B cell (primary cell): Measurements from ENCODE around the gene MCRIP2. TPM values are rescaled to one million over a fixed set of nuclear protein-coding genes. Genes with fewer than 3 reads are reported as not detected.
A peak's percentile ranks its signal among the peaks of the same experiment; 100 is the strongest.

Experiments
- ATAC-seq: fragments of 200-7000 bp; cut with Tn5 transposase; one replicate; pipeline ENCODE4 v1.10.0; 2021; ENCODE audit warnings: low read depth, mild to moderate bottlenecking, moderate number of reproducible peaks, moderate library complexity
- CTCF ChIA-PET: fragments of 350-600 bp; sonication (Branson Sonifier 250); formaldehyde crosslinking; loops from one replicate; lab custom pipeline; 2021; ENCODE audit warnings: antibody characterized with exemption, inconsistent platforms; lab: Charles Lee
- POLR2A ChIA-PET: fragments of 350-600 bp; sonication (Branson Sonifier 250); formaldehyde crosslinking; loops from one replicate; lab custom pipeline; 2021; ENCODE audit warnings: antibody characterized with exemption; lab: Charles Lee
- DNase-seq: peaks from one replicate; pipeline ENCODE4 v3.0.0; 2013
- H2AFZ ChIP-seq: 2 replicates; pipeline ENCODE4 v1.6.1; 2012; ENCODE audit warnings: mild to moderate bottlenecking, low read depth, low read length; ENCODE audit not compliant: insufficient read depth, poor library complexity, severe bottlenecking
- H3K27ac ChIP-seq, 2 donors: 1 replicate in 1 of 2; 2 replicates in 1 of 2; pipeline ENCODE4 v1.5.1; 2012 to 2013; ENCODE audit warnings: low read length in 2 of 2, mild to moderate bottlenecking in 2 of 2, moderate library complexity in 1 of 2
- H3K27me3 ChIP-seq, 4 experiments: fragments of 200-600 bp in 1 of 4; sonication (generic) in 1 of 4; replicated peaks in 1 of 4; 1 replicate in 2 of 4; 2 replicates in 2 of 4; pipeline versions ENCODE4 v1.6.1 to v1.7.0; 2013 to 2016; ENCODE audit warnings: low read length in 3 of 4, mild to moderate bottlenecking in 2 of 4, mixed read lengths in 1 of 4, moderate library complexity in 1 of 4; ENCODE audit not compliant: insufficient read depth in 4 of 4, control insufficient read depth in 3 of 4; ENCODE audit errors: control extremely low read depth in 1 of 4
- H3K36me3 ChIP-seq, 2 experiments: replicated peaks in 1 of 2; 1 replicate in 1 of 2; 2 replicates in 1 of 2; pipeline versions ENCODE4 v1.6.1 to v1.7.1; 2013; ENCODE audit warnings: low read length in 1 of 2; ENCODE audit not compliant: insufficient read depth in 2 of 2, control insufficient read depth in 1 of 2; ENCODE audit errors: control extremely low read depth in 1 of 2, extremely low read depth in 1 of 2
- H3K4me1 ChIP-seq, 2 donors: fragments of 200-600 bp in 1 of 2; sonication (generic) in 1 of 2; 1 replicate in 1 of 2; 2 replicates in 1 of 2; pipeline versions ENCODE4 v1.5.1 to v1.6.1; 2013 to 2017; ENCODE audit warnings: low read length in 2 of 2; ENCODE audit not compliant: control insufficient read depth in 2 of 2, insufficient read depth in 2 of 2
- H3K4me2 ChIP-seq: replicated peaks from 2 replicates; pipeline ENCODE3; 2012; ENCODE audit warnings: mild to moderate bottlenecking, low read depth, low read length; ENCODE audit not compliant: poor library complexity, severe bottlenecking
- H3K4me3 ChIP-seq, 5 experiments: fragments of 200-600 bp in 1 of 5; sonication (generic) in 1 of 5; 1 replicate in 3 of 5; 2 replicates in 2 of 5; pipeline versions ENCODE4 v1.5.1 to v1.7.0; 2011 to 2016; ENCODE audit warnings: low read length in 4 of 5, mild to moderate bottlenecking in 4 of 5, low read depth in 2 of 5, control low read depth in 1 of 5, moderate library complexity in 1 of 5; ENCODE audit not compliant: insufficient read depth in 1 of 5; ENCODE audit errors: control extremely low read depth in 1 of 5, extremely low read depth in 1 of 5
- H3K79me2 ChIP-seq: fragments of 200-600 bp; sonication (generic); one replicate; pipeline ENCODE4 v1.6.0; 2016; ENCODE audit warnings: low read length; ENCODE audit not compliant: control insufficient read depth, insufficient read depth
- H3K9ac ChIP-seq: fragments of 200-600 bp; sonication (generic); 2 replicates; pipeline ENCODE4 v1.6.1; 2017; ENCODE audit warnings: mild to moderate bottlenecking, low read length, moderate library complexity
- H3K9me3 ChIP-seq, 3 donors: one replicate each; pipeline versions ENCODE4 v1.6.1 to v1.7.1; 2013; ENCODE audit warnings: low read length in 2 of 3; ENCODE audit not compliant: control insufficient read depth in 2 of 3, insufficient read depth in 1 of 3; ENCODE audit errors: control extremely low read depth in 1 of 3
- H4K20me1 ChIP-seq: 2 replicates; pipeline ENCODE4 v1.6.0; 2012; ENCODE audit warnings: mild to moderate bottlenecking, low read length; ENCODE audit not compliant: insufficient read depth, control insufficient read depth, poor library complexity, severe bottlenecking
- H3K27ac Mint-ChIP-seq: one replicate; pipeline ENCODE4 v1.8.0; 2021; ENCODE audit warnings: mixed read lengths
- H3K27me3 Mint-ChIP-seq: one replicate; pipeline ENCODE4 v1.8.0; 2021; ENCODE audit warnings: mixed read lengths
- H3K4me1 Mint-ChIP-seq: one replicate; pipeline ENCODE4 v1.8.0; 2021; ENCODE audit warnings: mixed read lengths
- H3K4me3 Mint-ChIP-seq: one replicate; pipeline ENCODE4 v1.8.0; 2021; ENCODE audit warnings: mixed read lengths
- H3K9me3 Mint-ChIP-seq: one replicate; pipeline ENCODE4 v1.8.0; 2022; ENCODE audit warnings: mixed read lengths; ENCODE audit not compliant: insufficient read depth
- CTCF ChIP-seq: fragments of 200-600 bp; IDR thresholded peaks from one replicate; pipeline ENCODE4 v1.8.0; 2022; ENCODE audit warnings: antibody characterized with exemption, mild to moderate bottlenecking
- EZH2 ChIP-seq: IDR thresholded peaks from 2 replicates; pipeline ENCODE4 v1.6.1; 2012; ENCODE audit warnings: borderline replicate concordance, low read depth, mild to moderate bottlenecking, moderate library complexity, low read length; ENCODE audit not compliant: insufficient read depth, poor library complexity, severe bottlenecking
- WGBS: methylation state at CpG from one replicate; pipeline ENCODE4 v1.1.5; 2013; ENCODE audit warnings: missing lambda C conversion rate; ENCODE audit not compliant: insufficient coverage; 5-methylcytosine and 5-hydroxymethylcytosine counted together
- intact Hi-C: fragments of 100-400 bp; cut with micrococcal nuclease; formaldehyde crosslinking; loops from one replicate; pipeline ENCODE4 v1.10.0; 2022
- polyA plus RNA-seq: library from polyadenylated mRNA; depleted of rRNA; stranded (reverse); fragments of >200 nt; gene quantifications from 2 replicates; pipeline ENCODE4 v1.2.3, GENCODE V29; 2012
- total RNA-seq, 2 donors: library from RNA; stranded (reverse); fragments of 120-200 nt in 1 of 2; gene quantifications; 1 replicate in 1 of 2; 2 replicates in 1 of 2; pipeline versions ENCODE4 v1.2.3 to v1.2.4, GENCODE V29; 2013 to 2022

Gene MCRIP2
- total and polyA plus RNA-seq, 2 donors (not counting 1 experiment from before 2014, with no cell fraction given): 29.2 to 46.0 TPM

DNA sequence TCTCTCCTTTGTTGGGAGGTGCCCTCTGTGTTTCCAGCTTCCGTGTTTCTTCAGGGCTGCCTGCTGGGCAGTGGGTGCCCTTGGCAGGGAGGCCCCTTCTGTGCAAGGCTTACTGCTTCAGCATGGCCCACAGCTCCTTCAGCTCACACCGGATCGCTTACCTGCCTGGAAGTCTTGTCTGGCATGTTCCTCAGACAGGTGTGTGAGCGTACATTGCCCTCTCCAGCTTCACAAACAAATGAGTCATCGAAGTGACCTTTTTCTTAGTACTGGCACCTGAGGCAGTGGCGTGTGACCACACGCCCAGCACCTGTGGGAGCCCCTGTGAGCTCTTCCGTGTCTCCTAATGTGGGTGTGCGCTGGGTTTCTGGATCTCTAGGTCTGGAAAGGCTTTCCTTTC lies 48.2 kb upstream of the MCRIP2 start:
- no peaks in the 10 kb centered on the region for H3K9me3 Mint-ChIP-seq
- no peak overlapping the region for H3K4me2 ChIP-seq
- no peak overlapping the region for H3K9ac ChIP-seq
- ChIA-PET POLR2A (interaction anchor here (0.6 kb wide), 1 partner anchor 218 kb away, joined by 4 read pairs; no protein-coding TSS in a partner anchor), CTCF (interaction anchor here (0.5 to 1.1 kb wide), 3 partner anchors 8 to 161 kb away, joined by 4 read pairs; no protein-coding TSS in a partner anchor)
- no peaks in the 10 kb centered on the region for H3K36me3 ChIP-seq
- H3K4me1 ChIP-seq: peaks cover 8 to 18% of the 10 kb centered on the region in 2 donors
- no peaks in the 10 kb centered on the region for H3K9me3 ChIP-seq
- WGBS: 92% methylated on average over 9 of the region's 9 CpGs
- intact Hi-C loops: no loop called here
- H3K27ac Mint-ChIP-seq: peak overlapping the region; percentile 15
- peak overlapping the region; percentile 14 for H3K4me3 Mint-ChIP-seq
- no peak overlapping the region for H2AFZ ChIP-seq
- TF ChIP-seq CTCF: no peak
- no peak for TF ChIP-seq EZH2
- peaks cover 72% of the 10 kb centered on the region for H3K79me2 ChIP-seq
- peaks cover 39% of the 10 kb centered on the region for H3K4me1 Mint-ChIP-seq
- no peaks in the 10 kb centered on the region for H3K27me3 Mint-ChIP-seq
- no peak for ATAC-seq
- no peak for DNase-seq
- H3K27me3 ChIP-seq: no peaks in the 10 kb centered on the region
- H3K4me3 ChIP-seq: no peak overlapping the region
- no peak overlapping the region for H3K27ac ChIP-seq
- peaks cover 40% of the 10 kb centered on the region for H4K20me1 ChIP-seq

DNA sequence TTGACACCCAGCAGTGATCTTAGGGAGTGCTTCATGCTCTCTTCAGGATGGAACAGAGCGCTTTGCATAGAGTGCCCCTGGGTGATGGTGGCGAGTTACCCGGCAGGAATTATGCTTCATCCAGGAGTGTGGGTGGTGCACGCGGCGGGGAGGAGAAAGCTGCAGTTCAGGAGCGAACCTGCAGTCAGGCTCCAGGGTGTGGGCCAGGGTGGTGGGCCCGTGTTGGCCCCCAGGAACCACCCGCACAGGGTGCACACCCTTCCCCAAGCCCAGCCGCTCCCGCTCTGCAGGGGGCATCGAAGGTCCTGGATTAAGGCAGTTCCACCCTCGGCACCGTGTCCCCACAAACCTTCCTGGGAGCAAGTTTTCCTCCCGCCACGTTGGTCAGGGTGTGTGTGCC lies 47.8 kb upstream of the MCRIP2 start:
- CTCF ChIA-PET: interaction anchor here (0.5 to 1.1 kb wide), 3 partner anchors 17 to 161 kb away, joined by 3 to 4 read pairs (median 4); no protein-coding TSS in a partner anchor

More for the DNA sequence above, 47.8 kb upstream of the MCRIP2 start:
- no peaks in the 10 kb centered on the region for H3K9me3 ChIP-seq
- 91% methylated on average over 16 of the region's 16 CpGs for WGBS
- ATAC-seq (no peak), DNase-seq (no peak)
- Mint-ChIP-seq H3K4me3 (no peak overlapping the region), H3K27me3 (no peaks in the 10 kb centered on the region), H3K4me1 (peaks cover 37% of the 10 kb centered on the region), H3K9me3 (no peaks in the 10 kb centered on the region), H3K27ac (no peak overlapping the region)
- H3K79me2 ChIP-seq: peaks cover 72% of the 10 kb centered on the region
- TF ChIP-seq EZH2 (no peak), CTCF (no peak)
- H3K27me3 ChIP-seq: no peaks in the 10 kb centered on the region
- no peak overlapping the region for H3K9ac ChIP-seq
- H3K4me3 ChIP-seq: no peak overlapping the region
- H3K4me2 ChIP-seq: no peak overlapping the region
- intact Hi-C loops: no loop called here
- H3K27ac ChIP-seq: no peak overlapping the region
- no peak overlapping the region for H2AFZ ChIP-seq
- POLR2A ChIA-PET: interaction anchor here (0.5 to 0.6 kb wide), 3 partner anchors 61 to 219 kb away, joined by 3 to 4 read pairs (median 4); partner anchors contain the start of gene RHBDL1
- H3K36me3 ChIP-seq: peaks cover 0 to 2% of the 10 kb centered on the region in 2 experiments
- H3K4me1 ChIP-seq: peaks cover 8 to 15% of the 10 kb centered on the region in 2 donors
- H4K20me1 ChIP-seq: peaks cover 44% of the 10 kb centered on the region
